SH-SY5Y (cell line): Measurements from ENCODE around the gene INPP4B.

Source experiments
- GATA2 ChIP-seq: IDR thresholded peaks from 2 replicates; pipeline ENCODE4 v1.6.1; 2011; ENCODE audit warnings: mild to moderate bottlenecking, low read depth, low read length
- GATA3 ChIP-seq: IDR thresholded peaks from 2 replicates; pipeline ENCODE4 v1.6.1; 2011; ENCODE audit warnings: low read depth, mild to moderate bottlenecking, low read length, moderate library complexity

DNA sequence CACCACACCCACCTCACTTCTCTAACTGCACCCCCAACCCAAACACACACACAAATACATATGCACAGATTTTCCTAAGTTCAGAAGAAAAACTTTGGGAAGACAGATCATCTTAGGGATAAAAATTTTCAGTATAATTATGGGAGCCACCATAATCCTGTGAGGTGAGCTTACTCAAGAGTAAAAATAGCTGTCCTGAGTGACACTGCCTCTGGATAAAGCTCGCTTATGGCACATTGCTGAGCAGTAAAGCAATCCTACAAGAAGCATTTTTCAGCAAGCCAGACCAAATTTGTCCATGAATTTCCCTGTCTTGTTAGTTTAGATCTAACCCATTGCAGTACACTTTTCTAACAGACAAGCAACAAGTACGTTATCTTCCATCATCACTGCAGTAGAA lies 83.8 kb downstream of the INPP4B start:
- no peak for TF ChIP-seq GATA3
- no peak for TF ChIP-seq GATA2
